GM19397 (cell line): ENCODE results near the gene RBM17.
"Not testable (repeated sequence)": the region's sequence is repeated elsewhere in the genome, so short reads cannot be mapped to it uniquely, and the experiment has no call there.

Experiments used
- ATAC-seq: cut with Tn5 transposase; IDR thresholded peaks from one replicate; pipeline ENCODE4 v1.9.1; 2021; ENCODE audit warnings: mild to moderate bottlenecking, moderate library complexity; ENCODE audit not compliant: unreplicated experiment

Gene RBM17

GRCh38 chr10:6088721-6089333 lies at the start of gene RBM17:
Gene RBM17, plus strand, starts transcription at chr10:6089034. Its CDS starts 8,032 bp downstream, at chr10:6097066.
- ATAC-seq = peak; percentile 86

DNA sequence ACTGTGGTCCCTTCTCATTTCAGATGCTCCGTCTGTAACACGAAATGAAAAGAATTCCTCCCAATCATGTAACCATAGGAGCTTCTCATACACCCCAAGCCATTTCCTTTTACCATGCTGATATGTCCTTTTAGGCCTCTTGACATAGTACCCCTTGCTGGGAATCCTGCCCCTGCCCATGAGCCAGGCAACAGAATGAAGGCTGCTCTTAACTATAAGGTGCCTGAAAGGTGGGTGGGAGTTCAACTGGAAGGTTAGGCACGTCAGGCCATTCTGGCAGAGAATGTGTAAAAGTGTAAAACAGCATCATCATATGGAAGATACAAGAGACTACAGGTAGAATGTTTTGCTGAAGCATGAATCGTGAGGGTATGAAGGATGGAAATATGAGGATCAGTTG lies 49.1 kb upstream of the RBM17 start:
- no peak for ATAC-seq

DNA sequence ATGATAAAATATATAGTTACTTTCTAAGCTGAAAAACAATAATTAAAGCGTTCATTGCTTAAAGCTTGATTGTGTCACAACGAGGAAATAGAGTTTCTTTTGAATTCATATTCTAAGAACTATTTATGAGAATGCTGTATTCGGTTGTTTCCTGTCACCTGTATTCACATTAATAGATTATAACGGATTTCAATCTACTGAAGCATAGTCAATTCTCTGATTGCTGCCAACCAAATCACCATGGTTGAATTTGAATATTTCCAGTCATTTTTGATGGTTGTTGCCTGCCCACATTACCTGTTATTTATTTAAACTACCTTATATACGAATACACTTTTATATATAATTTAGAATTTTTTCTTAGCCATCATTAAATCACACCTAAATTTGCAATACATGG lies 48.6 kb upstream of the RBM17 start:
- ATAC-seq = no peak

- ATAC-seq = not testable (repeated sequence)
Measured at GRCh38 chr10:6043377-6043776, 45.5 kb upstream of the RBM17 start.

DNA sequence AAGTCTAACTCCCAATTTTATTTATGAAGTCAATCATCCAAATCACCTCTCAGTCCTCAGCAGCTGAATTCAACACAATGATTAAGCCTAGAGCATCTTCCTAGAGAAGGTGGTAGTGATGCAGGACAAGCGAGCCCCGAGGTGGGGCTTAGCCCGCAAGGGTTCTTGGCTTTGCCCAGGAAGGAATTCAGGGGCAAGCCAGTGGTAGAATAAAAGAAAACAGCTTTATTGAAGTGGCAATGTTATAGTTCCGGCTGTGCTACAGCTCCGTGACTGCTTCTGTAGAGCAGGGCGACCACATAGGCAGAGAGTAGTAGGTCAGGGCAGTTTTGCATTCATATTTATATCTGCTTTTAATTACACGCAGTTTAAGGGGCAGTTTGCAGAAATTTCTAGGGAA lies 44.8 kb upstream of the RBM17 start:
- no peak for ATAC-seq

- no peak for ATAC-seq
Measured at GRCh38 chr10:6044751-6045313, 44.0 kb upstream of the RBM17 start.

- no peak for ATAC-seq
Measured at GRCh38 chr10:6045314-6045848, 43.5 kb upstream of the RBM17 start.

DNA sequence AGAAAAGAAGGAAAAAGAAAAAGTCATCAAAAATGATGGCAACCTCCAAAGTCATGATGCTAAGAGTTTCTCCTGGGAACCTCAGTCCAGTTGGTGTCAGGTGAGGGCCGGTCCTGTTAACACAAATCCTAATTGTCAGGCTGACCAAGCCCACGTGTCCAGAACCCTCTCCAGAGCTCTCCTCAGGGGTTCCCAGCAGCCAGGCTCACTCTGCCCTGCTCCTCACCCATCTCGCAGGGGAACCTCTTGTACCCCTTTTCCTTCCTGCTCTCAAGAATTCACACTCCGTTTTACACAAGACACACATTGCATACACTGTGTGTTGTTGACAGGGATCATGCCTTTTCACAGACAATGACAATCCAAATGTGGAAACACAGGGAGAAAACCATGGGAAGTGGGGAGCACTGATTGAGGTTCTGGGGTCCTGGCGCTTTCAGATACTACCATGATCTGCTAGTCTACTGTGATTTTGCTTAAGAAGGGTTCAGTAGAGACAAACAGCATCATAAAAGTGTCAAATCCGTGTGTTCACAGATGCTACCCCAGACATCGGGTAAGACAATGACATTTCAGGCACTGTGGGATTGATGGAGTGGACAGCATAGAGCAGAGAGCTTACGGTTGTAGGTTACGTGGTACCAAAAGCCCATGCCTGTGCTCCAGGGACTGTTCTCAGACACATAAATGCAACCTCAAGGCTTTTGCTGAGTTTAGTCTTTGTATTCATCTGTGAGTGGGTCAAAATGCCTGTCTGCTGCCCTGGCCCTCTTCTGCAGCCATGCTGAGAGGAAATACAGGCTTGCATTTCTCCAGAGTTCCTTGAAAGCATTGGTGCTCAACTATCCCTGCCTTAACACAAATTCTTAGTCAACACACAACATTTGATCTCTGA lies 42.7 kb upstream of the RBM17 start:
- ATAC-seq = no peak

DNA sequence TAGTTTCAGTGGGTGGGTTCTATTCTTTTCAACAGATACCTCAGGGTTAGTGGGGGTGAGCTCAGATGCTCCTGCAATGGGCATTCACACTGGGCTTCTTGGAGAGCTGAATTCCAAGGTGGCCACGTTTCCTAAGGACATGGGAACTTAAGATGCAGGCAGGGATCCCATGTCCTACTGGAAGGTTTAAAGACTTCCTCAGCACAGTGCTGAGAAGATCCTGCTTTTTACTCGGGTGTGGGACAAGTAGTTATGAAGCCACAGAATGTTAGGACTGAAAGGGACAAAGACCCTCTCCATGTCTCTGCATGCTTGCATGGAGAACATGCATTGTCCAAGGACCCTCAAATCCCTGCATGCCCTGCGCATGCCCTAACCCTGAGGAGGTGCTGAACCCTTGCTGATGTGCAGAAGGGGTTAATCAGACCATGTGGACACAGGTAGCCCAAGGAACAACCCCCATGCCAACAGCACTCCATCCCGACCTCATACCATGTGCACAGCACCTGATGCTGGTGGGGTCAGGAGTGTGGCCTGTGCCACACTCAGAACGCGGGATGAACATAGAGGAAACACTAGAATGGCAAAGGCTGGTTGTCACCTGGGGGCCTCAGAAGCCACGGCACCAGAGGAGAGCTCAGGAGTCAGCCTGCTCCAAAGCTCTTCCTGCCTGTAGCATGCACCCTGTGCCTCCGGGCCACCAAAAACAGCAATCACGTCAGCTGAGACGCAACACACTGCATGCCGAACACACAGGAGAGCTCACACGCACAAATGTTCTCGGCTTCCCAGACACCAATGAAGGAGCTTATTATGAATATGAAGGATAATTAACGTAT lies 41.8 kb upstream of the RBM17 start:
- no peak for ATAC-seq

DNA sequence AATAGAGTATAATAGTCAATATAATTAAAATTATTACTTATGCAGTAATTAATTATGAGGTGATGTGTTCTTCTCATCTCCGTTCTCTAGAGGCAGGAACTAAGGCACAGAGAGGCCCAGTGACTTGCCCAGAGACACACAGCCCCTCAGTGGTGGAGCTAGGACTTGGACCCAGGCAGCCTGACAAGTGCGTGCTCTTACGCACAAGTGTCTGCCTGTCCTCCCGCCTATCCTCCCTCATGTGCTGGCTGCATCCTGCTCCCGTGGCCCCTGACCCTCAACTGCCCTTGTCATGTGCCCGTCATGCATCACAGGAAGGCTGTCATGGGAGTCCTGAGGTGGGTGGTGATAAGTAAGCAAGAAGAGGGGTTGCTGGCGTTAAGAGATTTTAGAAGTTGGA lies 41.0 kb upstream of the RBM17 start:
- ATAC-seq = no peak

DNA sequence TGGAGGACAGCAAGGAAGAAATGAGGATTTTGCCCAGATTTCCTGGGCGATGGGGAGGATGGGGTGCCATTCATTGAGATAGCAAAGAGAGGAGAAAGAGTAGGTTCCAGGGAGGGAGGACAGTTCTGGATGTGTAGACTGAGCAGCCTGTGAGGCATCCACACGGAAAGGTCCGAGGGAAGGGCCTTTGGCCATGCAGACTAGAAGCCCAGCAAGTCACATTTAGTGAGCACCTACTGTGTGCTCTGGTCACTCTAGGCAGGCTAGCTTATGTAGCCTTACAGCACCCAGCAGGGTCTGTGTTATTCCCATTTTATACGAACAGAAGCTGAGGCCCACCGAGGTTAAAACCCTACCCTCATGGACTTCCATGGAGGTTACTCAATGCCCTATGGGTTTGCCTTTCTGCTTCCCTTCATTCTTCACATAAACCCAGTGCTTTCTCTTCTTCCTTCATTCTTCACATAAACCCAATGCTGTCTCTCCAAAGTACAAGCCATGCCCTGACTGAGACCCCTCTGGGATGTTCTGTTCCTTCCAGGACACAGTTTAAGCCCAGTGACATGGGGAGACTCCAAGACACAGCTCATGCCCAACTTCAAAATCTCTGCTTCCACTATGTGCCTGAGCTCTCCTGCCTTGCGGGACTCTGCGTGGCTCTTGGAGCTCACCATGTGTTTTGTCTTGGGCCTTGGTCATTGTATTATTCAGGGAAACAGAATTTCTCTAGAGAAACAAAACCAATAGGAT lies 40.4 kb upstream of the RBM17 start:
- ATAC-seq = no peak

- no peak for ATAC-seq
Measured at GRCh38 chr10:6049031-6049400, 39.8 kb upstream of the RBM17 start.

DNA sequence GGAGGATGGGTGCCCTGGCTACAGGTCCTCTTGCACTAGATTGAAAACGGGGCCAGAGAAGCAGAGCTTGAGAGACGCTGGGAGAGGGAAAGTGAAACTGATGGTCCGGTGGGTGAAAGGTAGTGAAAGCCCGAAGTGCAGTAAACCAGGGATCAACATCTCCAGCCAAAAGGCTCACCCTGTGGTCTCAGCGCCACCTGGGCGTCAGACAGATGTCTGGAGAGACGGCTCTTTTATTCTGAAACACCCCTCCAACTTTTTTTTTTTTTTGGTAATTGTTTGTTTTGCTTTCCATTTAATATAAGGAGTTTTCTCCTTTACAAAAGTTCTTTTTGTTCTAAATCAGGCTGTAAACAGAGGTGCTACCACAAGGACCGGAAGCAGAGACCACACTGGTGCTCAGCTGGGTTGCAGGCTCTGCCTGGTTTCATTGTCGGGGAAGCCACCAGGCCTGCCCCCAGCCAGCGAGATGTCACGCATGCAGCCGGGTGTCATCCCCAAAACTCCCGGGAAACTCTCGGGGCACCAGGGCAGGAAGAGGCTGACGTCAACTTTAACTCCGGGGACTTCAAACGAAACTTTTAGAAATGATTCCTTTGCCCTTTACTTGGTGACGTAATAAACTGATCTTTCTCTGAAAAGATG lies 37.9 kb upstream of the RBM17 start:
- ATAC-seq = peak; percentile 73

DNA sequence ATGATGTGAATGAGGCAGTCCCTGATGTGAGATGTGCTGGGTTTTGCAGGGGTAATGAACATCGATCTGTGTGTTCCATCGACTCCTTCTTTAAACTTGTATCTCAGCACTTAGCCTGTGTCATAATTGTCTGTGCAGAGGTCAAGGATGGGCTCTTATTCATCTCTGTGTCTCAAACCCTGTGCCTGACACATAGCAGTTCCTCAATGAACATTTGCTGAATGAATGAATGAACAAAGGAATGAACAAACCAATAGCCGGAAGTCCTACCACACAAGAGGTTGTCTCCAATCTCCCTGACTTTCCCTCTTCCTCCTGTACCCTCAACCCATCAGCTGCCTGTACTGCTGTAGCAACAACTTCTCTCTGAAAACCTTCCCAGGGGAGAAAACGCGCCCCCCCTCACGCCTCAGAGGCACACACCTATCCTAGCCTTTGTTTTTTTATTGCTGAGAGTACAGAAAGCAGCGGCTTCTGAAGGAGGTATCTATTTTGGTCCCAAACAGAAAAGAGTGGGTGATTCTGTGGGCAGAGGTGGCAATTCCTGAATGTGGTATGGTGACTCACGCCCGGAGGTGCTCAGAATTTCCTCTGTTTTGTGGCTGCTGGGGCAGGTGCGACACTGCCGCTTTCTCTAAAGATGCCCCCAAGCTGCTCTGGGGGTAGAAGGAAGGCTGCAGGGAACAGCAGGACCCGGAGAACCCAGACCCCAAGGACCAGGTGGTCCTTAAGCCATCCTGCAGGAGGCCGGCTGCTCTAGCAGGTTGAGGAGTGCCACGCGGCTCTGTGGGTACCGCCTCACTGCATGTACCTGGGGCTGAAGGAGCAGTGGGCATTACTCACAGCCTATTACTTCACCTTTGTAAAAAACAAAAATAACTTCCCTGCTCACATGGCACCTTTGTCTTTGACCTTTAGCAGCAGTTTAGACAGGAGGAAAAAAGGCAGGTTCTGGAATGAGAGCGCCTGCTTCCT lies 36.3 kb upstream of the RBM17 start:
- peak; percentile 29 for ATAC-seq

- ATAC-seq = no peak
Measured at GRCh38 chr10:6053303-6053702, 35.5 kb upstream of the RBM17 start.

DNA sequence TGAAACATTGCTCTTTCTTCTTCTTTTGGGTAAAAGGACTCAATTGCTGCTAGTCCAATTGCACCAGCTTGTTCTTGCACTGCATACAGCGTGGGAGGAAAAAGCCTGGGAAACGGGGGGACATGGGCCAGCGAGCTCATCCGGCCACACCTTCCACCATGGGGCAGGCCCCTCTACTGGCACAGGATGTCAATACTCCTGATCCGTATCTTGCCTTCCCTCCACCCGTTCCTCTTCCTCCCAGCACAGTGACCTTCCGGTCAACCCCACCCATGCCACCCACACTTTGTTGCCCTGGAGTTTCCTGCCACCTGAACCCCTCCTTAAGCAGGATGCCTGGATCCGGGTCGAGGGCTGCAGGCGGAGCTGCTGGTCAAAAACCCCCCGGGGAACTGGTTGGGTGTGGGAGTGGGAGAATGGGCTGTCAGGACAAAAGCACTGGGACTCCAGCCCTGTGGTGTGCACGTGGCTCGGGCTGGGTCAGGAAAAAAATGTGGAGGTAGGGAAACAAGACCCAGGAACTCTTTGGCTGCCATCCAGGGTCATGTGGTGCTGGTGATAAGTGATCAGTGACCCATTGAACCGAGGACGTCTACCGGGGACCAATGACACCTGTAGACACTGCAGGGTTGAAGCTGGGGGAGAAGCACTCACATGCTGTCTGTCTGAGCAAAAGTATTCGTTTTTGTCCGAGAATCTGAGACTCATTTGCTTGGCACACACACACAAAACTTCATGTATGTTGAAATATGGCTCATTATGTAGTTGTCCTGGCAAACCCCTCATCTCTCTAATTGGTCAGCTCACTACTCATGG lies 34.8 kb upstream of the RBM17 start:
- no peak for ATAC-seq

- ATAC-seq = no peak
Measured at GRCh38 chr10:6054884-6055283, 34.0 kb upstream of the RBM17 start.

- ATAC-seq = no peak
Measured at GRCh38 chr10:6055929-6056328, 32.9 kb upstream of the RBM17 start.
